CD8-positive, alpha-beta memory T cell (primary cell): ENCODE measurements around the gene KRIT1. TPM values are rescaled to one million over a fixed set of nuclear protein-coding genes. Genes with fewer than 3 reads are reported as not detected.
"Not testable (repeated sequence)": the region's sequence is repeated elsewhere in the genome, so short reads cannot be mapped to it uniquely, and the experiment has no call there.

ENCODE experiments used
- CTCF ChIA-PET: fragments of 350-600 bp; sonication (Branson Sonifier 250); formaldehyde crosslinking; loops from one replicate; lab custom pipeline; 2021; ENCODE audit warnings: antibody characterized with exemption; lab: Charles Lee
- POLR2A ChIA-PET: fragments of 350-600 bp; sonication (Branson Sonifier 250); formaldehyde crosslinking; loops from one replicate; lab custom pipeline; 2021; ENCODE audit warnings: antibody characterized with exemption; lab: Charles Lee
- DNase-seq, 5 donors: peaks; one replicate each; pipeline versions ENCODE4 v3.0.0 to v3.0.0-alpha.2; 2020 to 2022; ENCODE audit warnings: mixed read lengths in 1 of 5
- H3K27ac ChIP-seq: one replicate; pipeline ENCODE4 v1.7.0; 2013; ENCODE audit warnings: low read depth, mild to moderate bottlenecking, low read length, moderate library complexity
- H3K27me3 ChIP-seq: 2 replicates; pipeline ENCODE4 v1.7.0; 2013; ENCODE audit warnings: low read length, mild to moderate bottlenecking; ENCODE audit not compliant: insufficient read depth, poor library complexity, severe bottlenecking
- H3K36me3 ChIP-seq: 2 replicates; pipeline ENCODE4 v1.7.0; 2013; ENCODE audit warnings: mild to moderate bottlenecking, low read length, moderate library complexity; ENCODE audit not compliant: insufficient read depth
- H3K4me1 ChIP-seq: 2 replicates; pipeline ENCODE4 v1.7.0; 2013; ENCODE audit warnings: mild to moderate bottlenecking, low read length, moderate library complexity; ENCODE audit not compliant: insufficient read depth
- H3K4me3 ChIP-seq: 2 replicates; pipeline ENCODE4 v1.7.0; 2013; ENCODE audit warnings: mild to moderate bottlenecking, low read length
- H3K9me3 ChIP-seq: 2 replicates; pipeline ENCODE4 v1.7.0; 2013; ENCODE audit warnings: mild to moderate bottlenecking, low read length
- H3K27ac Mint-ChIP-seq, 8 donors: one replicate each; pipeline ENCODE4 v1.8.0; 2020 to 2021; ENCODE audit warnings: mixed read lengths in 8 of 8, mild to moderate bottlenecking in 6 of 8, inconsistent platforms in 3 of 8, moderate library complexity in 3 of 8
- H3K27me3 Mint-ChIP-seq, 2 donors: one replicate each; pipeline ENCODE4 v1.8.0; 2020 to 2021; ENCODE audit warnings: mixed read lengths in 2 of 2, mild to moderate bottlenecking in 1 of 2, moderate library complexity in 1 of 2
- H3K36me3 Mint-ChIP-seq, 3 donors: one replicate each; pipeline ENCODE4 v1.8.0; 2020 to 2021; ENCODE audit warnings: mixed read lengths in 3 of 3, inconsistent platforms in 1 of 3, mild to moderate bottlenecking in 1 of 3
- H3K4me1 Mint-ChIP-seq, 3 donors: one replicate each; pipeline ENCODE4 v1.8.0; 2020 to 2021; ENCODE audit warnings: mixed read lengths in 3 of 3, inconsistent platforms in 1 of 3, mild to moderate bottlenecking in 1 of 3
- H3K4me3 Mint-ChIP-seq, 7 donors: one replicate each; pipeline ENCODE4 v1.8.0; 2020 to 2021; ENCODE audit warnings: mixed read lengths in 7 of 7, mild to moderate bottlenecking in 6 of 7, moderate library complexity in 4 of 7, inconsistent platforms in 2 of 7
- H3K9me3 Mint-ChIP-seq, 5 donors: one replicate each; pipeline ENCODE4 v1.8.0; 2020 to 2022; ENCODE audit warnings: mixed read lengths in 5 of 5, mild to moderate bottlenecking in 3 of 5, moderate library complexity in 2 of 5, inconsistent platforms in 1 of 5
- polyA plus RNA-seq: library from polyadenylated mRNA; unstranded; fragments of 300-500 nt; fragmentation: Illumina TruSeq; gene quantifications from one replicate; pipeline ENCODE4 v1.2.3, GENCODE V29; 2021
- total RNA-seq, 2 experiments: library from RNA; stranded (reverse); gene quantifications; one replicate each; pipeline ENCODE4 v1.2.3, GENCODE V29; 2021

The KRIT1 gene
- total and polyA plus RNA-seq, 3 experiments from 2014 or later, result 18.3 to 48.3 (median 44.6) TPM

- Mint-ChIP-seq H3K4me3 (no peak overlapping the region), H3K27ac (no peak overlapping the region), H3K9me3 (no peaks in the 10 kb centered on the region), H3K36me3 (peaks cover 15 to 78% (median 34%) of the 10 kb centered on the region in 3 donors), H3K4me1 (peaks cover 0 to 1% (median 0%) of the 10 kb centered on the region in 3 donors), H3K27me3 (no peaks in the 10 kb centered on the region)
- H3K27ac ChIP-seq, result no peak overlapping the region
- no peak overlapping the region for H3K4me3 ChIP-seq
- POLR2A ChIA-PET, result no interaction called here
- CTCF ChIA-PET, result no interaction called here
- no peaks in the 10 kb centered on the region for H3K27me3 ChIP-seq
- DNase-seq, result no peak
- H3K4me1 ChIP-seq, result no peaks in the 10 kb centered on the region
- peaks cover 36% of the 10 kb centered on the region for H3K36me3 ChIP-seq
- H3K9me3 ChIP-seq, result no peaks in the 10 kb centered on the region
Measured at GRCh38 chr7:92221766-92222165, 23.9 kb downstream of the KRIT1 start.

DNA sequence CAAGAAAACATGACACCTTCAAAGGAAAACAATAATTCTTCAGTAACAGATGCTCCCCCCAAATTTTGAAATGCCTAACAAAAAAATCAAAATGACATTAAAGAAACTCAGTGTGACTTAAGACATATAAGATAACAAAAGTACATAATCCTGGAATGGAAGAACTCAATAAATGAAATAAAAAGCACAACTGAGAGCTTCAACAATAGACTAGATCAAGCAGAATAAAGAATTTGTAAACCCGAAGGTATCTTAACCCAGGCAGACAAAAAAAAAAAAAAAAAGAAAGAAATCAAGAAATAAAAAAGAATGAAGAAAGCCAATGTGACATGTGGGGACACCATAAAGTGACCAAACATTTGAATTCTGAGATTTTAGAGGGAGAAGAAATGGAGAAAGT lies 39.0 kb downstream of the KRIT1 start:
- Histone ChIP-seq H3K4me3 (no peak overlapping the region), H3K27ac (no peak overlapping the region), H3K4me1 (no peaks in the 10 kb centered on the region), H3K27me3 (no peaks in the 10 kb centered on the region), H3K9me3 (no peaks in the 10 kb centered on the region), H3K36me3 (peaks cover 28% of the 10 kb centered on the region)
- no peak overlapping the region for H3K4me3 Mint-ChIP-seq
- peaks cover 25 to 32% (median 27%) of the 10 kb centered on the region in 3 donors for H3K4me1 Mint-ChIP-seq
- no peak overlapping the region for H3K27ac Mint-ChIP-seq
- ChIA-PET POLR2A (no interaction called here), CTCF (no interaction called here)
- peaks cover 39 to 90% (median 65%) of the 10 kb centered on the region in 3 donors for H3K36me3 Mint-ChIP-seq
- DNase-seq, result no peak
- H3K9me3 Mint-ChIP-seq, result peaks cover 9 to 23% (median 16%) of the 10 kb centered on the region in 5 donors
- H3K27me3 Mint-ChIP-seq, result peaks cover 0 to under 1% of the 10 kb centered on the region in 2 donors

DNA sequence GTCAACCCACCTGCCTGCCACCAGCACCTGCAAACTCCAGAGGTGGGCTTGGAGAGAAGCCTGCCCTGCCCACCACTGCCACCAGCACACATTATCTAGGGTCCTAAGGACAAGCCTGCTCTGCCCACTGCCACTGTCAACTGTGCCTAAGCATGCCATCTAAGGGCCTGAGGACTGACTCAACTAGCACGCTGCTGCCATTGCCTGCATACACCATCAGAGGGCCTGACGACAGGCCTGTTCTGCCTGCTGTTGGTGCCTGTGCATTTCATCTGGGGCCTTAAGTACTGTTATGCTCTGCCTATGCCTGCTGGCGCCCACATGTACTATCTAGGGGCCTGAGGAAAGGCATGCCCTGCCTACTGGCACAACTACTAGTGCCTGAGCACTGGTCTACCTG lies 39.7 kb downstream of the KRIT1 start:
- CTCF ChIA-PET, result no interaction called here
- peaks cover 25 to 29% (median 27%) of the 10 kb centered on the region in 3 donors for H3K4me1 Mint-ChIP-seq
- DNase-seq, result no peak
- Histone ChIP-seq H3K9me3 (no peaks in the 10 kb centered on the region), H3K4me3 (no peak overlapping the region), H3K4me1 (no peaks in the 10 kb centered on the region), H3K27ac (no peak overlapping the region), H3K27me3 (no peaks in the 10 kb centered on the region), H3K36me3 (peaks cover 28% of the 10 kb centered on the region)
- H3K9me3 Mint-ChIP-seq, result peaks cover 9 to 20% (median 16%) of the 10 kb centered on the region in 5 donors
- H3K4me3 Mint-ChIP-seq, result no peak overlapping the region
- no peak overlapping the region for H3K27ac Mint-ChIP-seq
- H3K27me3 Mint-ChIP-seq, result peaks cover 0 to 2% of the 10 kb centered on the region in 2 donors
- peaks cover 34 to 90% (median 60%) of the 10 kb centered on the region in 3 donors for H3K36me3 Mint-ChIP-seq
- POLR2A ChIA-PET, result no interaction called here

DNA sequence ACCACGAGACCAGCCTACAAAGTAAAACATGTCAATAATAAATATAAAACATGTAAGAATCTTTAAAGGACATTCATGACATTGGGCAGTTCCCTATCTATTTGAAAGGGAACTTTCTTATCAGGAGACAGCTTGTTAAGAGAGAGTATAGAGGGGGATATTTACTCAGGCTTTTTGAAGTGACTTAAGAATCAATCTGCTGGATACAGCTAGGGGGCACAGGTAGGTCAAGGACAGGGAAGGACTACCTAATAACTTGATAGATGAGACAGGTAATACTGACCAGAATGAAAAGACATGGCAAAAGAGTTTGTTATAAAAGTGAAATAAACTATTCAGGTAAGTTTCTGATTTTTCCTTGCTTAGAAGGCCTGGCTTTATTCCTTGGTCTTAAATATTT lies 44.9 kb downstream of the KRIT1 start:
- H3K36me3 ChIP-seq, result peaks cover 19% of the 10 kb centered on the region

DNA sequence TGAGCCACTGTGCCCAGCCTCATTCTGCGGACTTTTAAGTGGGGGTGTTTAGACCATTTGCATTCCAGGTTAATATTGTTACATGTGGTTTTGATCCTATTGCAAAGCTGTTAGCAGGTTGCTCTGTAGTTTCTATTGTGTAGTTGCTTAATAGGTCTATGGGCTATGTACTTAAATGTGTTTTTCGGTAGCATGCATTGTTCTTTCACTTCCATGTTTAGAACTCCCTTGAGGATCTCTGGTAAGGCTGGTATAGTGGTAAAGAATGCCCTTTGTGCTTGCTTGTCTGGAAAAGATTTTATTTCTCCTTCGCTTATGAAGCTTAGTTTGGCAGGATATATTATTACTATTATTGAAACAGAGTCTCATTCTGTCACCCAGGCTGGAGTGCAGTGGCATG lies 53.4 kb downstream of the KRIT1 start:
- CTCF ChIA-PET, result interaction anchor here (1.6 kb wide), 1 partner anchor 15 kb away, joined by 4 read pairs; no protein-coding TSS in a partner anchor

More for the DNA sequence above, 44.9 kb downstream of the KRIT1 start:
- Mint-ChIP-seq H3K27ac (no peak overlapping the region), H3K9me3 (no peaks in the 10 kb centered on the region), H3K27me3 (peaks cover 0 to 2% of the 10 kb centered on the region in 2 donors), H3K4me3 (no peak overlapping the region), H3K4me1 (peaks cover 0 to 1% (median 0%) of the 10 kb centered on the region in 3 donors), H3K36me3 (peaks cover 22 to 80% (median 32%) of the 10 kb centered on the region in 3 donors)
- H3K27me3 ChIP-seq, result no peaks in the 10 kb centered on the region
- H3K9me3 ChIP-seq, result no peaks in the 10 kb centered on the region
- H3K27ac ChIP-seq, result no peak overlapping the region
- no peak for DNase-seq
- no peaks in the 10 kb centered on the region for H3K4me1 ChIP-seq
- ChIA-PET CTCF (interaction anchor here (1.3 kb wide), 2 partner anchors 22 to 45 kb away, joined by 3 read pairs; partner anchors contain the start of genes ANKIB1, KRIT1 and LRRD1), POLR2A (no interaction called here)
- H3K4me3 ChIP-seq, result no peak overlapping the region

GRCh38 chr7:92189246-92189645 lies 56.5 kb downstream of the KRIT1 start:
- H3K27me3 ChIP-seq, H3K9me3 ChIP-seq, H3K27me3 Mint-ChIP-seq, DNase-seq, CTCF ChIA-PET, H3K36me3 ChIP-seq, H3K4me3 ChIP-seq, H3K27ac Mint-ChIP-seq, H3K27ac ChIP-seq, H3K4me1 ChIP-seq, POLR2A ChIA-PET, H3K4me1 Mint-ChIP-seq, H3K4me3 Mint-ChIP-seq: not testable (repeated sequence)
- H3K9me3 Mint-ChIP-seq, result peaks cover 16 to 49% (median 43%) of the 10 kb centered on the region in 5 donors
- H3K36me3 Mint-ChIP-seq, result peaks cover 3 to 22% (median 6%) of the 10 kb centered on the region in 3 donors

More for the DNA sequence above, 53.4 kb downstream of the KRIT1 start:
- POLR2A ChIA-PET, result no interaction called here
- Histone ChIP-seq H3K4me1 (no peaks in the 10 kb centered on the region), H3K36me3 (no peaks in the 10 kb centered on the region), H3K4me3 (no peak overlapping the region), H3K9me3 (peaks cover 6% of the 10 kb centered on the region), H3K27ac (no peak overlapping the region), H3K27me3 (no peaks in the 10 kb centered on the region)
- no peak for DNase-seq
- no peaks in the 10 kb centered on the region for H3K4me1 Mint-ChIP-seq
- H3K4me3 Mint-ChIP-seq, result no peak overlapping the region
- H3K9me3 Mint-ChIP-seq, result peaks cover 16 to 41% (median 39%) of the 10 kb centered on the region in 5 donors
- peaks cover 0 to 1% of the 10 kb centered on the region in 2 donors for H3K27me3 Mint-ChIP-seq
- H3K36me3 Mint-ChIP-seq, result peaks cover 20 to 30% (median 22%) of the 10 kb centered on the region in 3 donors
- H3K27ac Mint-ChIP-seq, result no peak overlapping the region

DNA sequence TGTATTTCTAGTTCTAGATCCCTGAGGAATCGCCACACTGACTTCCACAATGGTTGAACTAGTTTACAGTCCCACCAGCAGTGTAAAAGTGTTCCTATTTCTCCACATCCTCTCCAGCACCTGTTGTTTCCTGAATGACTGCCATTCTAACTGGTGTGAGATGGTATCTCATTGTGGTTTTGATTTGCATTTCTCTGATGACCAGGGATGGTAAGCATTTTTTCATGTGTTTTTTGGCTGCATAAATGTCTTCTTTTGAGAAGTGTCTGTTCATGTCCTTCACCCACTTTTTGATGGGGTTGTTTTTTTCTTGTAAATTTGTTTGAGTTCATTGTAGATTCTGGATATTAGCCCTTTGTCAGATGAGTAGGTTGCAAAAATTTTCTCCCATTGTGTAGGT lies 61.4 kb downstream of the KRIT1 start:
- POLR2A ChIA-PET, H3K4me1 Mint-ChIP-seq, H3K4me1 ChIP-seq, H3K9me3 ChIP-seq, H3K27me3 ChIP-seq, H3K27ac Mint-ChIP-seq, H3K27me3 Mint-ChIP-seq, H3K4me3 Mint-ChIP-seq, CTCF ChIA-PET, H3K27ac ChIP-seq, H3K36me3 ChIP-seq, DNase-seq, H3K36me3 Mint-ChIP-seq, H3K4me3 ChIP-seq: not testable (repeated sequence)
- peaks cover 0 to 21% (median 17%) of the 10 kb centered on the region in 5 donors for H3K9me3 Mint-ChIP-seq
